ENCODE measurements around the gene IL36B. TPM values are rescaled to one million over a fixed set of nuclear protein-coding genes. Genes with fewer than 3 reads are reported as not detected.

Gene IL36B
- polyA plus RNA-seq, 3 donors, result not detected

DNA sequence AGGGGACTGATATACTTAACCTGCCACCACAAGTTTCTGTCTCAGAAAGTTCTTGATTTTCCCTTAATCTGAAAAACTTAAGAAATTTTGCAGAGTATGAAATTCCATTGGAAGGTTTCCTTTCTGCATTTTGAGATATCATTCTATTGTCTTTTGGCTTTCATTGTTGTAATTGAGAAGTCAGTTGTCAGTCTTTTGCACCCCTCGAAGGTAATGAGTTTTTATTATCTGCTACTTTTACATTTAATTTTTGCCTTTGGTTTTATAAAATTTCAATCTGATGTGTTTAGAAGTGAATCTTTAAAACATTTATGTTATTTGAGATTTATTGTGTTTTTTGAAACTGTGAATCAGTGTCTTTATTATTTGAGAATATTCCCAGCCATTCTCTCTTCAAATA, 52.2 kb downstream of the IL36B start:
- Histone ChIP-seq H3K9me3 (replicated peaks in 1 of 2; ENCODE audit: control insufficient read depth in 1 of 2, insufficient read depth in 1 of 2, low read length in 2 of 2) (peaks cover 16 to 28% of the 10 kb centered on the region in 2 donors), H3K27ac (ENCODE audit: low read depth in 1 of 2, low read length in 2 of 2) (no peak overlapping the region), H3K36me3 (replicated peaks in 1 of 2; ENCODE audit: control insufficient read depth in 1 of 2, insufficient read depth in 2 of 2, low read length in 2 of 2) (no peaks in the 10 kb centered on the region), H3K4me3 (replicated peaks in 1 of 3; ENCODE audit: low read depth in 2 of 3, low read length in 3 of 3) (no peak overlapping the region), H2AFZ (ENCODE audit: insufficient read depth, low read depth, low read length, poor library complexity, severe bottlenecking) (no peak overlapping the region), H3K27me3 (ENCODE audit: control insufficient read depth in 2 of 2, insufficient read depth in 2 of 2, low read length in 2 of 2) (no peaks in the 10 kb centered on the region), H3K4me2 (replicated peaks; ENCODE audit: extremely low read depth, low read length, poor library complexity, severe bottlenecking) (no peak overlapping the region), H3K79me2 (ENCODE audit: insufficient read depth, low read length) (no peaks in the 10 kb centered on the region), H3K4me1 (ENCODE audit: control insufficient read depth in 1 of 2, insufficient read depth in 2 of 2, low read length in 2 of 2) (no peaks in the 10 kb centered on the region), H3K9ac (ENCODE audit: insufficient read depth, low read length, poor library complexity, severe bottlenecking) (no peak overlapping the region), H4K20me1 (ENCODE audit: insufficient read depth, low read length) (no peaks in the 10 kb centered on the region)
- Mint-ChIP-seq H3K4me3 (no peak overlapping the region), H3K27me3 (ENCODE audit: low read depth in 3 of 3) (peaks cover 3 to 11% (median 8%) of the 10 kb centered on the region in 3 donors), H3K36me3 (no peaks in the 10 kb centered on the region), H3K9me3 (peaks cover 15 to 46% (median 34%) of the 10 kb centered on the region in 7 donors), H3K4me1 (no peaks in the 10 kb centered on the region), H3K27ac (no peak overlapping the region)
- no CpG with 5 or more reads among the region's 1 CpG for WGBS (ENCODE audit: insufficient coverage)
- TF ChIP-seq, protein P1, sequence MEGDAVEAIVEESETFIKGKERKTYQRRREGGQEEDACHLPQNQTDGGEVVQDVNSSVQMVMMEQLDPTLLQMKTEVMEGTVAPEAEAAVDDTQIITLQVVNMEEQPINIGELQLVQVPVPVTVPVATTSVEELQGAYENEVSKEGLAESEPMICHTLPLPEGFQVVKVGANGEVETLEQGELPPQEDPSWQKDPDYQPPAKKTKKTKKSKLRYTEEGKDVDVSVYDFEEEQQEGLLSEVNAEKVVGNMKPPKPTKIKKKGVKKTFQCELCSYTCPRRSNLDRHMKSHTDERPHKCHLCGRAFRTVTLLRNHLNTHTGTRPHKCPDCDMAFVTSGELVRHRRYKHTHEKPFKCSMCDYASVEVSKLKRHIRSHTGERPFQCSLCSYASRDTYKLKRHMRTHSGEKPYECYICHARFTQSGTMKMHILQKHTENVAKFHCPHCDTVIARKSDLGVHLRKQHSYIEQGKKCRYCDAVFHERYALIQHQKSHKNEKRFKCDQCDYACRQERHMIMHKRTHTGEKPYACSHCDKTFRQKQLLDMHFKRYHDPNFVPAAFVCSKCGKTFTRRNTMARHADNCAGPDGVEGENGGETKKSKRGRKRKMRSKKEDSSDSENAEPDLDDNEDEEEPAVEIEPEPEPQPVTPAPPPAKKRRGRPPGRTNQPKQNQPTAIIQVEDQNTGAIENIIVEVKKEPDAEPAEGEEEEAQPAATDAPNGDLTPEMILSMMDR (IDR thresholded peaks at IDR 0.05), result no peak
- intact Hi-C loops (cut with micrococcal nuclease), result no loop called here
- DNase-seq, result no peak

DNA sequence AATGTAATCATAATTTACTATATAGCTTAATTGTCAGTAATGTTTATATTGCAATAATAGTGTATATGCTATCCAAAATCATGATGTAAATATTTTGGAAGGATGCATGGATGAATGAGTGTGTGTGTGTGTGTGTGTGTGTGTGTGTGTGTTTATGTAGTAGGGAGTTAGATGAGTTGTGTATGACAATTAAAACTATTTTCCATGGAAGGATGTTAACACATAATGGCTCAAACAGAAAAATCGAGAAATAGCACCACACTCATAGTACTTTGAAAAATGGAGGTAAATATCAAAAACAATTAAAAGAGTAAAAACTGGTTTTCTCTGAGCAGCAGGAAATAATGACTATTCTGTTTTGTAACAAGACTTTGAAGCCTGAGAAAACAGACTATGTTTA, 55.5 kb downstream of the IL36B start:
- Histone ChIP-seq H3K79me2 (ENCODE audit: insufficient read depth, low read length) (no peaks in the 10 kb centered on the region), H2AFZ (ENCODE audit: insufficient read depth, low read depth, low read length, poor library complexity, severe bottlenecking) (no peak overlapping the region), H3K27ac (ENCODE audit: low read depth in 1 of 2, low read length in 2 of 2) (no peak overlapping the region), H3K9ac (ENCODE audit: insufficient read depth, low read length, poor library complexity, severe bottlenecking) (no peak overlapping the region), H3K4me1 (ENCODE audit: control insufficient read depth in 1 of 2, insufficient read depth in 2 of 2, low read length in 2 of 2) (no peaks in the 10 kb centered on the region), H3K27me3 (ENCODE audit: control insufficient read depth in 2 of 2, insufficient read depth in 2 of 2, low read length in 2 of 2) (no peaks in the 10 kb centered on the region), H3K36me3 (replicated peaks in 1 of 2; ENCODE audit: control insufficient read depth in 1 of 2, insufficient read depth in 2 of 2, low read length in 2 of 2) (no peaks in the 10 kb centered on the region), H3K4me3 (replicated peaks in 1 of 3; ENCODE audit: low read depth in 2 of 3, low read length in 3 of 3) (no peak overlapping the region), H4K20me1 (ENCODE audit: insufficient read depth, low read length) (no peaks in the 10 kb centered on the region), H3K9me3 (replicated peaks in 1 of 2; ENCODE audit: control insufficient read depth in 1 of 2, insufficient read depth in 1 of 2, low read length in 2 of 2) (peaks cover 21 to 36% of the 10 kb centered on the region in 2 donors), H3K4me2 (replicated peaks; ENCODE audit: extremely low read depth, low read length, poor library complexity, severe bottlenecking) (no peak overlapping the region)
- no peak for DNase-seq
- H3K36me3 Mint-ChIP-seq, result no peaks in the 10 kb centered on the region
- no peak overlapping the region for H3K4me3 Mint-ChIP-seq
- no peaks in the 10 kb centered on the region for H3K4me1 Mint-ChIP-seq
- intact Hi-C loops (cut with micrococcal nuclease), result no loop called here
- H3K27me3 Mint-ChIP-seq (ENCODE audit: low read depth in 3 of 3), result peaks cover 3 to 10% (median 6%) of the 10 kb centered on the region in 3 donors
- no CpG with 5 or more reads among the region's 1 CpG for whole genome bisulfite sequencing (ENCODE audit: insufficient coverage)
- TF ChIP-seq, protein P1 (IDR thresholded peaks at IDR 0.05), result no peak
- no peak overlapping the region for H3K27ac Mint-ChIP-seq
- H3K9me3 Mint-ChIP-seq, result peaks cover 21 to 51% (median 41%) of the 10 kb centered on the region in 7 donors

Measured in CD14-positive monocyte (primary cell).